Activated naive CD4-positive, alpha-beta T cell (primary cell): ENCODE measurements around the gene LAMP1.
"Not testable (repeated sequence)": the region's sequence is repeated elsewhere in the genome, so short reads cannot be mapped to it uniquely, and the experiment has no call there.

Experiments
- DNase-seq, 4 experiments: peaks; one replicate each; lab custom pipeline; 2025; lab: John Stamatoyannopoulos, UW

The LAMP1 gene

GRCh38 chr13:113356596-113356995 is 59.6 kb downstream of the LAMP1 start:
- no peak for DNase-seq

- no peak for DNase-seq
Measured at GRCh38 chr13:113357529-113357928, 60.5 kb downstream of the LAMP1 start.

GRCh38 chr13:113358653-113359190 is 61.7 kb downstream of the LAMP1 start:
- no peak for DNase-seq

GRCh38 chr13:113359571-113359970 is 62.5 kb downstream of the LAMP1 start:
- no peak for DNase-seq

GRCh38 chr13:113360446-113360845 is 63.4 kb downstream of the LAMP1 start:
- DNase-seq, result no peak

GRCh38 chr13:113361406-113361805 is 64.4 kb downstream of the LAMP1 start:
- no peak for DNase-seq

GRCh38 chr13:113364311-113364889 is 67.4 kb downstream of the LAMP1 start:
- DNase-seq, result no peak

GRCh38 chr13:113364901-113365582 is 68.0 kb downstream of the LAMP1 start:
- DNase-seq, result no peak

- DNase-seq, result no peak
Measured at GRCh38 chr13:113365583-113365970, 68.5 kb downstream of the LAMP1 start.

- DNase-seq, result no peak
Measured at GRCh38 chr13:113365971-113366588, 69.0 kb downstream of the LAMP1 start.

- no peak for DNase-seq
Measured at GRCh38 chr13:113367020-113367560, 70.1 kb downstream of the LAMP1 start.

- DNase-seq, result no peak
Measured at GRCh38 chr13:113367771-113368170, 70.7 kb downstream of the LAMP1 start.

- DNase-seq, result not testable (repeated sequence)
Measured at GRCh38 chr13:113368353-113368752, 71.3 kb downstream of the LAMP1 start.

GRCh38 chr13:113369189-113369588 is 72.2 kb downstream of the LAMP1 start:
- no peak for DNase-seq

GRCh38 chr13:113369881-113370280 is 72.8 kb downstream of the LAMP1 start:
- DNase-seq, result no peak

GRCh38 chr13:113371061-113371460 is 74.0 kb downstream of the LAMP1 start:
- no peak for DNase-seq

- not testable (repeated sequence) for DNase-seq
Measured at GRCh38 chr13:113371701-113372100, 74.7 kb downstream of the LAMP1 start.
